Posterior cingulate gyrus (tissue), 11 donors: ENCODE data around the gene NUP214.
"Not testable (repeated sequence)": the region's sequence is repeated elsewhere in the genome, so short reads cannot be mapped to it uniquely, and the experiment has no call there.

ENCODE experiments used
- DNase-seq, 10 donors: peaks; one replicate each; pipeline versions ENCODE4 v3.0.0 to v3.0.0-alpha.2; 2020 to 2021; ENCODE audit warnings: mixed read lengths in 3 of 10
- intact Hi-C: fragments of 100-400 bp; cut with DNase I; formaldehyde crosslinking; loops from one replicate; pipeline ENCODE4 v1.15.1; 2023

The NUP214 gene

DNA sequence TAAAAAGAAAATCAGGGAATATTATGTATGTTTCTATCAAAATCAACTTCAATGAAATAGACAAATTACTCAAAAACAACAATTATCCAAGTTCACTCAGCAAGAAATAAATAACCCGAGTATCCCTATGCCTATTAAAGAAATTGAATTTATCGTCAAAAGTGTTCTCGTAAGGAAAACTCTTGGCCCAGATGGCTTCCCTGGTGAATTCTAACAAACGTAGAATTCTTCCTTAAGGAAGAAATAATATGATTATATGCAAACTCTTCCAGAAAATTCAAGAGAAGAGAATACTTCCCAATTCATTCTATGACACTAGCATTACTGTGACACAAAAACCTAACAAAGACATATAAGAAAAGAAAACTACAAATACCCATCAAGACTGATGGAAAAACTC, 121.2 kb downstream of the NUP214 start:
- intact Hi-C loops: no loop called here
- no peak for DNase-seq

DNA sequence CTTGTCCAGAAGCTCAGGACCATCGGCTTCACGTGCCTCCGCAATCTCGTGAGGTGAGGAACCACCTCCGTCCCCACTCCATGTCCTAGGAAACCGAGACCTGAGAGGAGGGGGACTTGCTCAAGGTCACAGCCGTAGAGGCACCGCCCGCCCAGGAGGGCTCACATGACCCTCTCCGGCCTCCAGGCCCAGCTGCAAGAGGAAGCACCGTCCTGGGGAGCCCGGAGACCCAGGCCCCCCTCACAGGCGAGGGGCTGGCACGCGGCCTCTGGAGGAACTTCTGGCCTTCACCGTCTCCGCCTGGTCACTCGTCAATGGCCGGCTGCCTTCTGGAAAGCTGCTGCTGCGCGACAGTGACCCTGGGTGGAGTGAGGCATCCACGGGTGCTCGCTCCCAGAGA, 126.7 kb downstream of the NUP214 start:
- intact Hi-C loops: no loop called here
- peak in 1 of 10 donors; percentile 82 for DNase-seq

DNA sequence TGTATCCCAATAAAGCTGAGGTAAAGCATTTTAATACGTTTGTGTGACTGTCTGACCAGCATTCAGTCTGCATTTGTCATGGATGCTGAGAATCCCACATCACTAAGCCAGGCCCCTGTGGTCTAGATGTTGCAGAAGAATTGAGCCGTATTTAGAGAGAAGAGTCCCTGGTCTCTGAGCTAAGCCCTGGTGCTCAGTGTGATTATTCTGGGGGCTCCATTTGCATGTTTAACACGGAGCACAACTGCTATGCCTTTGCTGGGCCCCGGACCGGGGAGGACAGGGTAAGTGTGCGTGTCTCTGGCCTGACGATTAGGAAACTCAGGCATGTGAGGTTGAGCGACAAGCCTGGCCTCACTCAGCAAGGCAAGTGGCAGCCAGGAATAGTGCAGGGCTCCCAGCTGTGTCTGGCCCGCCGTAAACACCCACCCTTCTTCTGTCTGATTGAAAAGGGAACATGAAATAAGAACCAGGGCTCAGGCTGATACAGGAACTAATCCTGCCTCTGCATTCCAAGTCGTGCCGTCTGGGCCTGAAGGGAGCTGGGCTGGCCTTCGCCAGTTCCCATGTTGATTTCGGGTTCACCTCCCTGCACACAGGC, 128.6 kb downstream of the NUP214 start:
- intact Hi-C loops: no loop called here
- peak in 4 of 10 donors; percentile 45 to 92 (median 66) for DNase-seq

DNA sequence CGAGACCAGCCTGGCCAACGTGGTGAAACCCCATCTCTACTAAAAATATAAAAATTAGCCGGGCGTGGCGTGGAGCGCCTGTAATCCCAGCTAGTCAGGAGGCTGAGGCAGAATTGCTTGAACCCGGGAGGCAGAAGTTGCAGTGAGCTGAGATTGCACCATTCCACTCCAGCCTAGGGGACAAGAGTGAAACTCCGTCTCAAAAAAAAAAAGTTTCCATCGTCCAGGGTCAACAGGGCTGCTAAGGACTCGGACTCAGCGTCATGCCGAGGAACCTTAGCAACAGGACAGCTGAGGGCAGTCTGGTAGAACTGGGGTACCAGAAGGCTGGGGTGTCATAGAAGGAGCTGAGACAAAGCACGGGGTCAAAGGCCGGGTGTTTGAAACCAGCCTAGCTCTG, 129.2 kb downstream of the NUP214 start:
- no peak for DNase-seq
- intact Hi-C loops: no loop called here

DNA sequence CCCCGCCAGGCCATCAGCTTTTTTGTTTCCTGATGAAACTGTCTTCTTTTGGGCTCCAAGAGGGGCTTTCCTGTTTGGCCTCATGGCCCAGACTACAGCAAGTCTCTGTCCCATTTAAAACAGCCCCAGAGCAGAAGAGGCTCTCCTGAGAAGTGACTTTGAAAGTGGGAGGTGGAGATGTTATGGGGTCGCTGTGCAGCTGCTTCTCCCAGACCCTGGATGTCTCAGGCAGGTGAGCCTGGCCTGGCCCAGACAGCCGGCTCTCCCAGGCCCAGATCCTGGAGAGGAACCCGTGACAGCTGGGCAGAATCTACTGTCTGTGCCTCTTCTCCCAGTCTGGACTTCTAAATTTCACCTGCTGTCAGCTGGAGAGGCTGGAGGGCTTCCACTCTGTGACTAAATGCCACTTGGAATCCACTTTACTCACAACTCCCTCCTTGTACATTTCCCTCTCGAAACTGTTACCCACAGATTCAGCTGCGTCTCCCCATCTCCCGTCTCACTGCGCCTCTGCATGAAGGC, 130.4 kb downstream of the NUP214 start:
- intact Hi-C loops: no loop called here

DNA sequence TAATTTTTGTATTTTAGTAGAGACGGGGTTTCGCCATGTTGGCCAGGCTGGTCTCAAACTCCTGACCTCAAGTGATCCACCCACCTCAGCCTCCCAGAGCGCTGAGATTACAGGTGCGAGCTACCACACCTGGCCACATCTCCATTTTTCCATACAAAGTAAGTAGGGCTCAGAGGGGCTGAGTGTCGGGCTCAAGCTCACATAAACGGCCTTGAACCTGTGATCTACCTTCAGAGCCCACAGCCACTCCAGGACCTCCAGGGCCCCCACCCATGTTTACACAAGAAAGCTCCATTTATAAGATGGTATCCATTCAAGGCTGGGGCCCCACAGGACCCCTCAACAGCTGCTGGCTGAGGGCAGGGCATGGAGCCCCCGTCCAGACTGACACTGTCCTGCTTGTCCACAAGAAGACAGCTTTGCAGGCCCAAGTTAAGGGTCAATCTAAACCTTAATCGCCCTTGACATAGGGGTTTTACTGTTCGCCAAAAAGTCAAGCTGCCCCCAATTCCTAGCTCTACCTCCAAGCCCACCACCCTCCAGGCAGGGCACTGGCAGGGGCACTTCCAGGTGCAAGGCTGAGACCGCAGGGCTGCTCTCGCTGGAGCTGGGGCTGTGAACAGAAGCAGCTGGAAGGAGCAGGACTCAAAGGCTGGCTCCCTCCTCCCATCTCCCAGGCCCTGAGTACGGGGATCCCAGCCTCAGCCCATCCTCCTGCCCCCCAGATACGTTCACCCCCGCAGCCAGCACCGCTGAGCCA, 132.1 kb downstream of the NUP214 start:
- peak in 1 of 10 donors; percentile 80 for DNase-seq
- intact Hi-C loops: no loop called here

More for the DNA sequence above, 130.4 kb downstream of the NUP214 start:
- DNase-seq: peak in 2 of 10 donors; percentile 46 to 88

DNA sequence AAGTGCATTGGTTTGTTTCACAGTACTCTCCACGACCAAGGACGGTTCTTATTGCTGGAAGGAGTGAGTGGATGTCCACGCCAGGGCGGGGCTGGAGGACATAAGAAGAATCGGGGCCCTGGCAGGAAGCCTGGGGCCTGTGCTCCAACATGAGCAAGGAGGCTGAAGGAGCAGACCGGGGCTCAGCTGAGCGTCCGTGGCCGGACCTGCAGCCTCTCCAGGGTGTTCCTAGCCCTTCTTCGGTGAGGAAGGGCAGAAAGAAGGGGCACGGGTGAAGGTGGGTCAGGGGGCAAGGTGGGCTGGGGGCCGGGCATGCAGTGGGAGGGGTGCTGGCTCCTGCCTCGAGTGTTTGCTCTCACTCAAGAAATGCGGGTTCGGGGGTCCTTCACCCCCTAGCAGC, 132.8 kb downstream of the NUP214 start:
- peak in 1 of 10 donors; percentile 81 for DNase-seq
- intact Hi-C loops: no loop called here

DNA sequence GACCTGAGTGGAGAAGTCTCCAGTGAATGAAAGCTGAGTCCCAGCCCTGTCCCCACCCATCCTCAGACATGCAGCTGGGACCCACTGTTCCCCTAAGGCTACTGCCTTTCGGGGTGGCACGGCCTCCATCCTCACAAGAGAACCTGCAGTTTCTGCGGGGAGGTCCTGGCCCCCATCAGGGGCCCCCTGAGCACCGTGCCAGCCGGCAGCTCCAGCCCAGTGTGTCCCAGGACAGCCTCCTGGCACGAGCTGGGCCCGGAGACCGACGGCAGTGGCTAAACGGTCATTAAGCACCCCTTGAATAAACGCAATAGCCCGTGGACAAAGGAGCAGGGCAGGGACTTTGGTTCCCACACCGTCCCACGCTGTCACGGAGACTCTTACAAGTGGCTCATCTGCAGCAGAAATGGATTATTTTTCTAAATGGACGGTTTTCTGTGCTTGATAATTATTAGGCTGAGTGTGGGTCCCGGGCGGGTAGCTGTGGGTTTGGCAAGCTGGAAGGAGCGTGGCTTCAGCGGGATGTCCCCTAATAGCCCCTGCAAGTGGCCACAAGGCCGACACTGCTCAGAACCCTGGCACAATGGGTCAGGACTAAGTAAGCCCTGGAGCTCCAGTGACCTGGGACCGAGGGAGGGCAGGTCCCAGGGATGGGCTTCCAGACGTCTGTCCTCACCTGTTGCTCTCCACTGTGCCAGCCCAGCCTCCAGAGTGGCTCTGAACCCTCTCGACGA, 133.5 kb downstream of the NUP214 start:
- intact Hi-C loops: no loop called here
- peak in 1 of 10 donors; percentile 66 for DNase-seq

DNA sequence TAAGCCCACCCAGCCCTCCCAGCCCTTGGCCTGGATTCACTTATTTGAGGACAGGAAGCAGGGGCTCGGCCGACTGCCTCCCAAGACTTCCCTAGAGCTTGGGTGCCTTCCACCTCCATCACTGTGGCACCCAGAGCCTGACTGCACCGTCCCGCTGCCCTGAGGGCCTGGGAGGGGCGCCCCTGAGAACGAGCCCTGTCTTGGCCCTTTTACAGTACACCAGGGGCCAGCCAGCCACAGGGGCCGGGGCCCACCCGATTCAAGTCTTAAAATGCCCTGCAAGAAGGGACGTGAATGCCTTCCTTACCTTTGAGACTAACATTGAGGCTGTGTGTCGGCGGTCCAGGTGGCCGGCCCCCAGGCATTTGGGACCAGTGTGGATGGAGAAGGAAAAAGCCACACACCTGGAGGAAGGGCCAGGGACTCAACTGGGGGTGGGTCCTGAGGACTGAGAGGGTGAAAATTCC, 134.1 kb downstream of the NUP214 start:
- intact Hi-C loops: no loop called here
- DNase-seq: peak in 1 of 10 donors; percentile 54

DNA sequence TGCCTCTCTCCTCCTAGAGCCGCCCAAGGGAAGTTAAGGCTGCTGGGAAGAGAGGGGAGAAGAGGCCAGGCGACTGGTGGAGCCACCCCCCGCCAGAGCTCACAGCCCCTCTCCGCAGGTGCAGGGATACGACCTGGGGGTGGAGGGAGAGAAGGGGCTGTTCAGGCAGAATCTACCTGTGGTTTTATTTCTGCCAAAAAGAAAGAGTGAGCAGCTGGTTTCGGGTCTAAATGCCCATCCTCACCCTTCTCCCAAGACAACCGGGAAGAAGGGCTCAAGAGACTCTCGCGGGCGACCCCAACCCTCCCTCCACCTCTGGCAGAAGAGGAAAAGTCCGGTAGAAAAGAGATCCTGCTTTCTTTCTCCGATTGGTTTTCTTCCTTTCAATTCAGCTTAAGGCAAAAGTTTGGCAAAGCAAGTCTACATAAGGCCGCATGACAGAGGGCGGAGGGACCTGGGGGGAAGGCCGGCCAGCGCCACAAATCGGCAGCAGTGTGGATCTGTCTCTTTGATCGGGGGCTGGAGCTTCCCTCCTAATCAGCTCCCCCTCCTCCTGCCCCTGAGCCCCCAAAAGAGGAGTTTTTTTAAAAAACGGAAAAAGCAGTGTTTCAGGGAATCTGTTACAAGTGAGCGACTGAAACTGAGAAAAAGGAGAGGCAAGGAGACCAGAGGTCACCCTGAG, 134.7 kb downstream of the NUP214 start:
- peak in 1 of 10 donors; percentile 52 for DNase-seq

DNA sequence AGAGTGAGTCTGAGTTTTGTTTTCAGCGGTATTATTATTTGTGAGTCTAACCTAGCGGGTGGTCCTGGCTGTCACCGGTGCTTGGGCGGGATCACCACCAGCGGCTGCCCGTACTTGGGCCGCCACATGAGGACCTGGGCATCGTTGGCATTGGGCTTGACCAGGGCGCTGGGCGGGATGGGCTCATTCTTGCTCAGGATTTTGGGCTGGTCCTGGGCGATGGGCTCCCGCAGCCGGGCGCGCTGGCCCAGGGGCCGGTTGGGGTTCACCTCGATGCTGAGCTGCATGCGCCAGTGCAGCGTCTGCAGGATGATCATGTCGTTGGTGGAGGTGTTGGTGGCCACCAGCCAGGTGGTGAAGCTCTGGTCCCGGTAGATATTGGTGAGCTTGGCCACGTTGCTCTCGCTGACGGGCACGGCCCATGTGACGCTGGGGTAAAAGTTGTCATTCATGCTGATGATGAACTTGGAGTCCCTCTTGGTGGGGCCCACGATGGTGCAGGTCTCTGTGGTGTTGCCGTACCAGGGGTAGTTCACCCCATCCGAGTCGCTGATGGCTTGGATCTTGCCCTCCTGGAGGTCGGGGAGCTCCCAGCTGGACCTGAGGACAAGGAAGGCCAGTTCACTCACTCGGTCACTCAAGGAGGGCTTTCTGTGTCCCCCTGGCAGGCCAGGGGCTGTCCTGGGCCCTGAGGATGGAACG, 135.5 kb downstream of the NUP214 start:
- DNase-seq: peak in 1 of 10 donors; percentile 78
- intact Hi-C loops: no loop called here

More for the DNA sequence above, 134.7 kb downstream of the NUP214 start:
- intact Hi-C loops: no loop called here

DNA sequence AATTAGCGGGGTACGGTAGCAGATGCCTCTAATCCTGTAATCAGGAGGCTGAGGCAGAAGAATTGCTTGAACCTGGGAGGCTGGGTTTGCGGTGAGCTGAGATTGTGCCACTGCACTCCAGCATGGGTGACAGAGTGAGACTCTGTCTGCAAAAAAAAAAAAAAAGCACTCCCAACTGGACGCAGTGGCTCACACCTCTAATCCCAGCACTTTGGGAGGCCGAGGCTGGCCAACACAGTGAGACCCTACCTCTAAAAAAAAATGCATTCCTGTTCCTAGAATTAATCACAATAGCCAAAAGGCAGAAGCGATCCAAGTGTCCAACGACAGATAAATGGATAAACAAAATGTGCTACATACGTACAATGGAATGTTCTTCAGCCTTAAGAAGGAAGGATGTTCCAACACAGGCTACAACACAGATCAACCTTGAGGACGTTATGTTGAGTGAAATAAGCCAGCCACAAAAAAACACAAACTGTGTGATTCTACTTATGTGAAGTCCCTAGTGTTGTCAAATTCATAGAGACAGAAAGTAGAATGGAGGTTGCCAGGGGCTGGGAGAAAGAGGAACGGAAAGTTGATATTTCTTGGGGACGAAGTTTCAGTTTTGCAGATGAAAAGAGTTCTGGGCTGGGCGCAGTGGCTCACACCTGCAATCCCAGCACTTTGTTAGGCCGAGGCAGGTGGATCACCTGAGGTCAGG, 137.1 kb downstream of the NUP214 start:
- intact Hi-C loops: no loop called here

DNA sequence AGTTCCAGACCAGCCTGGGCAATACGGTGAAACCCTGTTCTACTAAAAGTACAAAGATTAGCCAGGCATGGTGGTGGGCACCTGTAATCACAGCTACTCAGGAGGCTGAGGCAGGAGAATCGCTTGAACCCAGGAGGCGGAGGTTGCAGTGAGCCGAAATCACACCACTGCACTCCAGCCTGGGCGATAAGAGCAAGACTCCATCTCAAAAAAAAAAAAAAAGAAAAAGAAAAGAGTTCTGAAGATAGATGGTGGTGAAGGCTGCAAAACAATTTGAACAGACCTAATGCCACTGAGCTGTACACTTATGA, 137.6 kb downstream of the NUP214 start:
- DNase-seq, intact Hi-C loops: not testable (repeated sequence)

More for the DNA sequence above, 137.1 kb downstream of the NUP214 start:
- peak in 2 of 10 donors; percentile 30 to 53 for DNase-seq

DNA sequence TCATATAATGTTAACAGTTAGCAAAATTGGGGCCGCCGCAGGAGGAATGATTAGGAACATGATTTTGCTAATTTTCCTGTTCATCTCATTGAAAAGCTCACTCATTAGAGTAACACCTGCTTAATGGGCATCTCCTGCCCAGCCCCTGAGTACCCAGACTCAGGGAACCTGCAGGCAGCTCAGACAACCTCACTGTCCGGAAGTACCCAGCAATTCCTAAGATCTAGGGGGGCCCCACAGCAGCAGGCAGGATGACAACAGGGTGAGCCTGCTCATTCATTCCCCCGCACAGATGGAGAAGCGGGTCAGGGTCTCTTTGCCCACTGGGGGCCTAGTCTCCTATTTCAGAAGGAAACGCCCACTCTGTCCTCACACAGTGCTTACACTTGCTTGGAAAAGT, 138.3 kb downstream of the NUP214 start:
- peak in 1 of 10 donors; percentile 52 for DNase-seq
- intact Hi-C loops: no loop called here

DNA sequence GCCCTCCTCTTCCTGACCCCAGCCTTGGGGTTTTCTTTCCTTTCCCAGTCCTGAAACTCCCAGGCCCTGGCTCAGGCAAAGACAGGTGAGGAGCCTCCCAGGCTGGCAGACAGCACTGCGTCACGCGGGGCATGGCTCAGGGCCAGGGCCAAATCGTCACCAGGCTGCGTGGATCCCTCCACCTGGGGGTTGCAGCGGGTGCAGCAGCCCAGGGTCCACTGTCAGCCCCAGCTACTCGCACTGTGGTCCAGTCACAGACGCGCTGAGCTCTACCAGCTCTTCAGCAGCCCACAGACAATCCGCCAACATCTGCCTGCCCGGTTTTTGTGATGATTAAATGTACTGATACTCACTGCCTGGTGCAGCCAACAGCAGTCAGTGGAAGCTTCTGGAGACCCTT, 138.8 kb downstream of the NUP214 start:
- intact Hi-C loops: no loop called here
- DNase-seq: peak in 1 of 10 donors; percentile 83

DNA sequence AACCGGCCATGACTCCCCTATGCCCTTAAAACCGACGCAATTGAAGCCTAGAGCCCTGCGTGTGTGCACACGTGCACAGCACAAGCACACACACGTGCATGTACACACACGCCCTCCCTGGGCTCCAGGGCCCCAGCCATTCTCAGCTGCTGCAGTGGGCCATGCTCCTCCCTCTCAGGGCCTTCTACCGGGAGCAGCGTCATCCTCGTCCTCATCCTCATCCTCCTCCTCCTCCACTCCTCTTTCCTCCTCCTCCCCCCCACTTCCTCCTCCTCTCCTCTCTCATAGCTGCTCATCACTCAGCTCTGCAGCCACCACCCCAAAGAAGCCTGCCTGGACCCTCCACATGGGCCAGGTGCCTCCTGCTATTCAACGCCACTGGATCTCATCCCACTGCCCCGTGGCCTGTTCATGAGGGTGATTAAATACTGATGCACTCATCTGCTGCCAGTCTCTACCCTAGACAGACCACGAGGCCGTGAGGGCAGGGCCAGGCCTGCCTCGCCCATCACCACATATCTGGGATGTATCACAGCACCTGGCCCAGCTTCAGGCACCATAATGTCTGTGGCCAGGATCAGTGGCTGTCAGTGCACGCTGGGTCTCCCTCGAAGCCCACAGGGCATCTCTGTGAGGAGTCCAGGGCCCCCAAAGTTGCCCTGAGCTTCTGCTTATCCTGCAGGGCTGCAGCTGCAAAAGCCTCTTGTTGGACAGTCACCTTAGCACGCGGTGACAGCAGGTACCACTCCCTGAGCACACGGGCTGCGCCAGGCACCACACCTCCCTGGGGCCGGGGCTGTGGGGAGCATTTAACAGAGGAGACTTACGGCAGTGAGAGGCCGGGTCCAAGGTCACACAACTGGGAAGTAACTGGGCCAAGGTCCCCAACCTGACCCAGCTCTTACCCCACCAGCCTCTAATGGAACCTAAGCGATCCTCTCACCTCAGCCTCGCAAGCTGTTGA, 141.2 kb downstream of the NUP214 start:
- peak in 2 of 10 donors; percentile 86 to 87 for DNase-seq
- intact Hi-C loops: no loop called here

DNA sequence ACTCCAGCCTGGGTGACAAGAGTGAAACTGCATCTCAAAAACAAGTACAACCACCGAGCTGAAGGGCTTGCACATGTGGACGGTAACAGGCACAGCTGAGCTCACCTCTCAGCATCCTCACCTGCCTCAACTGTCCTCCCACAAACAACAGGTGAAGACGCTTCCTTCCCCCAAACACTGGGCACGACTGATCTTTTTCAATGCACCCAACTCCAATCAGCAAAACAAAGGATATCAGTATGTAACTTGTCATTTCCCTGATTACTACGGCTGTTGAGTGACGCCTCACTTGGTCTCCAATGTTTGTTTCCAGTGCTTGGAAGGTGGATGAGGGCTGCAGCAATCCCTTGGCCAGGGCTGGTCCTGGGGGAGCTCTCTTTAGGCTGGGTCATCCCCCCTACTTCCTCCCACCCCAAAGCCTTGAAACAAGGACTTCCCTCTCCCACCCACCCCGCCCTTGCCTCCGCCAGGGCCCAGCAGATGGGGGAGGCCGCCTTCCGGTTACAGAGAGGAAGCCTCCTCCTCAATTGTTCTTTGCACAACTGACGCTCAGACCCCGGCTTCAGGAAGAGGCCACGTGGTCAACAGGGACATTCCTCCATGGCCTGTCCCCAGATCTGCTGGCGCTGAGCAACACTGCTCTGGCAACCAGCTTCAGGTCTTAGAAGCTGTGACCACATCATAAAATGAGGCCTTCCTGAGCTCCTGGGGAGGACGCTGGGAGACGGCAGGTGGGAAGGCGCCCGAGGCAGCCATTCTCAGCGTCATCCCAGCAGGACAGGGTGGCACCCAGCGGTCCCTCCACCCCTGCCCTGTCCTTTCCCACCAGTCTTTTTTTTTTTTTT, 145.0 kb downstream of the NUP214 start:
- intact Hi-C loops: no loop called here
- DNase-seq: peak in 2 of 10 donors; percentile 37 to 89
